ENCODE measurements around the gene CRYBB2.

DNA sequence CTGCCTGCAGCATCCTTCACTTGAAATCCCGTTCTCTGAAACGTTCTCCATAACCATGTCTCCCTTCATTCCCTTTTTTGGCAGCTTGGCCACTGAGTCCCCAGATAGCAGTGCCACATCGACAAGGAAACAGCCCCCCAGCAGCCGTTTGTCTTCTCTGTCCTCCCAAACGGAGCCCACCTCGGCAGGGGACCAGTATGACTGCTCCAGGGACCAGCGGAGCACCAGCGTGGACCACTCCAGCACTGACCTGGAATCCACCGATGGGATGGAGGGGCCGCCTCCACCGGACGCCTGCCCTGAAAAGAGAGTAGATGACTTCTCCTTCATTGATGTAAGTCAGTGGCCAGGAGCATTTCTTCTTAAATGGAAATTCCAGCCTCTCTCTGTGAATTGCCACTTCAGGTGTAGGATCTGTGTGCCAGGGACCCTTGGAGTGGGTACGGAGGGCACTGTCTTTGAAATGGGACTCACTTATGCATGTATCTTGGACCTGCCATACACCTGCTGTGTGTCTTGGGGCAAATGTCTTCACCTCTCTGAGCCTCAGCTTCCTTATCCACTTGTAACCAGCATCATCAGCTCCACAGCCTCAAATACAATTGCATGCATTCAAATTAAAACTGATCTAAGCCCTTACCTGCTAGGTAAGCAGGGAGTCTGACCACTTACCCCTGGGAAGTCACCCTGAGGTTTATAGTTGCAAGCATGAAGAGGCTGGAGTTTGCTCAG, 45.1 kb upstream of the CRYBB2 start:
- no peak for TF ChIP-seq EZH2 (IDR thresholded peaks at IDR 0.05)
- TF ChIP-seq POLR2AphosphoS5 (IDR thresholded peaks at IDR 0.05; ENCODE audit: borderline replicate concordance, low read depth, low read length): no peak

Measured in SK-N-MC (cell line).